Measurements from ENCODE around the gene CYRIA.
A peak's percentile ranks its signal among the peaks of the same experiment; 100 is the strongest.

Gene CYRIA

GRCh38 chr2:16633621-16634430, 31.8 kb downstream of the CYRIA start:
- DNase-seq (ENCODE audit: low read depth, low spot score) = peak; percentile 62
- H3K27ac ChIP-seq = peak overlapping the region; percentile 65

DNA sequence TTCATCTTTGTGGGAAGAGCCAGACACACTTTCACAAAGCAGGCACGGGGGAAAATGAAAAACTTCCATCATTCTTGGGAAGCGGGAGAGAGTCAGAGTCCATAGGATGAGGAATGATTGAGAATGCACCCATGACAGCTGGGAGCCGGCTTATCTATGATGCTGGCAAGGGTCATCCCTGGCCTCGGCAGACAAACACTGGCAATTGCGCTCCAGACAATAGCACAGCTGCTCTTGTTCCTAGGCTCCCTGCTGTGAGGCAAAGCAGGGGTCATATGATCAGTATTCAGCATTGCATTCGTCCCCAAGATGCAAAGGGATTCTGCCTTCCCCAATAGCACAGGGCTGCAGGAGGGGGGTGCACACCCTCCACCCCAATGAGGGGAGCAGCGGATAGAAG, 33.0 kb downstream of the CYRIA start:
- no peak for DNase-seq (ENCODE audit: low read depth, low spot score)

DNA sequence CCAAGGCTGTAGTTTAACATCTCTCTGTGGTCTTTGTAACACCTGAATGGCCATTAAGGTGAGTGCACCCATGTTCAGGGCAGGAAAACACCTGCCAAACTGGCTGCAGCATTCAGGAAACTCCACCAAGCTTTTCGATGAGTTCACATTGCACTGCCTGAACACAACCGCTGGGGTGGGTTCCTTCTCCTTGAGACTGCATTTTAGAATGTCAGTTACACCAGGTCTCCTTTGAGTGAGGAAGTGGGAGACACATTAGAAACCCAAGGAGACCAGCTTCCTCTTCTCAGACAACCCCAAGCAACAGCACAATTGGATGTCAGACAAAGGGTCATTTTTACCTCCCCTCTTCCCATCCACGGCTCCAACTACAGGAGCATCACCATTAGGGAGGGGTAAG, 35.2 kb downstream of the CYRIA start:
- no peak overlapping the region for H3K27ac ChIP-seq
- DNase-seq (ENCODE audit: low read depth, low spot score) = no peak

More for the DNA sequence above, 33.0 kb downstream of the CYRIA start:
- no peak overlapping the region for H3K27ac ChIP-seq

DNA sequence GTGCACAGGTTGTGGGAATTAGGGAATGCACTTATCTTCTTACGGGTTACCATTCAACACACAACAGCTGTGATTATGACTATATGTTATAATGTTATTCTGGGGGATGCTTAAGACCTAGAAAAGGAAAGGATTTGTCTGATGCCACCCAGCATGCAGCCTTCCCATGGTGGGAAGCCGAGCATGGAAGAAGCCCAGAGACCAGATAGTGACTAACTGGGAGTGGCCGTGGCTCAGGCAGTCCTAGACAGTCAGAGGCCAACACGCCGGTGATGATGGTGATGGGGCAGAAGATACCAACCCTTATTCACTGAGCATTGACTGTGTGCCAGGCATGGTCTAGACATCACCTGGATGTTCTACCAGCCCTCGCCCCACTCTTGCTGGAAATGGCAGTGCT, 35.9 kb downstream of the CYRIA start:
- no peak overlapping the region for H3K27ac ChIP-seq
- DNase-seq (ENCODE audit: low read depth, low spot score) = no peak

GRCh38 chr2:16629044-16629443, 36.6 kb downstream of the CYRIA start:
- no peak overlapping the region for H3K27ac ChIP-seq

DNA sequence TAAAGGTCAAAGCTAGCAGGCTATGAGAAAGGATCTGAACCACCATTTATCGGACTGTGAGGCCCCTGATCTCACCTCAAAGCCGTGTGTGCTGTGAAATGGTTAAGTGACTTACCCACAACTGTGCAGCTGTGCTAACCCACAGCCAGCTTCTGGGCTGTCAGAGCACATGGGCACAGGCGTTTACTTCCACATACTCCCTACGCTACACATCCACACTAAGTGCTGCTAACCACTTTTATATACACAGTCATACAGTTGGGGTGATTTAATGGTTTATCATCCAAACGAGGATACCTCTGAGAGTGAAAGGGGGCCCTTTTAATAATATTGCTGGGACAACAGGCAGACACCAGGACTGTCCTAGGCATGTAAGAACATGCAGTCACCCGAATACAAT, 37.3 kb downstream of the CYRIA start:
- H3K27ac ChIP-seq = no peak overlapping the region

More at GRCh38 chr2:16629044-16629443, 36.6 kb downstream of the CYRIA start:
- DNase-seq (ENCODE audit: low read depth, low spot score) = no peak

DNA sequence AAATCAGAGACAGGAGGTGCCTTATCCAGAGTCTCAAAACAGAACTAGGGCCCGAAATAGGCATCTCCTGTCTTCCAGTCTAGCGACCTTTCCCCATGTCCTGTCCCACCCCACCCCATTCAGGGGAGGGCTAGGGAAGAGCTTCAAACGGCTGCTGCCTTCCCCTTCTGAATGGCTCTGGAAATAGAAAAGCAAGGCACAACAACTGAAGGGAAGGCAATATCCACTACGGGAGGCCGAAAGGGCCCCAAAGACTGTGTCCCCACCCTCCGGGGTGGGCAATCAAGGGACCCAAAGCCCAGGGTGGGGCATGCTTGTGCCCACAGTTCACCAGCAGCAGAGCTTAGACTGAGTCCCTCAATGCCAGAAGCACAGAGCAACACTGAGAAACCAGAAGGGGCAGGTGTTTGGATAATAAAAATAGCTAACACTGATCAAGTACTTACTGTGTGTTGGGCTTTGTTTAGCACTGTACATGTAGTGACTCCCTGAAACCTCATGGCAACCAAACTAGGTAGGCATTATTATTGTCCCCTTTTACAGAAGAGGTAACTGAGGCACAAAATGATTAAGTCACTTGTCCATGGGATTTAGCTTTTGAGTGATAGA, 38.5 kb downstream of the CYRIA start:
- H3K27ac ChIP-seq = no peak overlapping the region
- DNase-seq (ENCODE audit: low read depth, low spot score) = no peak

More for the DNA sequence above, 37.3 kb downstream of the CYRIA start:
- no peak for DNase-seq (ENCODE audit: low read depth, low spot score)

DNA sequence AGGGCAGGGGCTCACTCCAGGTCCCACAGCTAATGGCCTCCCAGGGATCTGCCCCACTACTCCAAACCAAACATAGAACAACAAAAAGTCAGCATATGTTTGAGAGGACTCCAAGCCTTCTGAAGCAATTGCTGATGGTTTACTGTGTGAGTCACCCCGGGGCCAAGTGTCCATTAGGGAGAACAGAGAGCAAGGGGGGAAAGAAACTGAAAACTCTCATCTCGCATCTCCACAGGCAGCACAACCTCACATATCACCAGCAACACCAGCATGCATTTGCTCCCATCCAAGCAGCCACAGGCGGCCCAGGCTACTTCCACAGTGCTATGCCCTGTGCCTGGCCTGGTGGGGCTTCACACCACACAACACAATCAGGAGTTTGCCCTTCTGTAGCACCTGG, 39.1 kb downstream of the CYRIA start:
- no peak overlapping the region for H3K27ac ChIP-seq
- no peak for DNase-seq (ENCODE audit: low read depth, low spot score)

GRCh38 chr2:16625759-16626158, 39.9 kb downstream of the CYRIA start:
- DNase-seq (ENCODE audit: low read depth, low spot score) = no peak
- no peak overlapping the region for H3K27ac ChIP-seq

DNA sequence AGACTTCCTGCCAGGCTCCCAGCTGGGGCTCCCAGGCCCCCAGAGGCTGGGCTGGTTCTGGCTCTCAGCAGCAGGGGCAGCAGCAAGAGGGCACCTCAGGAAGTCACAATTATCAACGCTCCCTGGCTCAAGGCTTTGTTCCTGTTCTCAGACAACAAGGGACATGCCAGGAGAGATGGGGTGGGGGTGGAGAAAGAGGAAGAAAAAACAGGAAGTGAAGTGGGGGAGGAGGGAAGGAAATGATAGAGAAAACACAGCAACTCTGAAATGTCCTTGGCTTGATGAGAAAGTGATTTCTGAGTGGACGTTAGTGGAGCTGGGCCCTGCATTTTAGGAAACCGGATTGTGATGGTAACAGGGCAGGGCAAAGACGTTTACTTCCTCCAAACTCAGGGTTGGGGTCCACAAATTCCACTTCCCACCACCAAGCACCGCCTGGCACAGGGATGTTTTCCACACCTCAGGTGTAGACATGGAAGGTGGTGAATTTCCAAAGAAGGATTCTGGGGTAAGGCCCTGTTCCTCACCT, 40.4 kb downstream of the CYRIA start:
- no peak overlapping the region for H3K27ac ChIP-seq
- DNase-seq (ENCODE audit: low read depth, low spot score) = no peak

GRCh38 chr2:16624436-16624780, 41.2 kb downstream of the CYRIA start:
- H3K27ac ChIP-seq = no peak overlapping the region
- DNase-seq (ENCODE audit: low read depth, low spot score) = no peak

DNA sequence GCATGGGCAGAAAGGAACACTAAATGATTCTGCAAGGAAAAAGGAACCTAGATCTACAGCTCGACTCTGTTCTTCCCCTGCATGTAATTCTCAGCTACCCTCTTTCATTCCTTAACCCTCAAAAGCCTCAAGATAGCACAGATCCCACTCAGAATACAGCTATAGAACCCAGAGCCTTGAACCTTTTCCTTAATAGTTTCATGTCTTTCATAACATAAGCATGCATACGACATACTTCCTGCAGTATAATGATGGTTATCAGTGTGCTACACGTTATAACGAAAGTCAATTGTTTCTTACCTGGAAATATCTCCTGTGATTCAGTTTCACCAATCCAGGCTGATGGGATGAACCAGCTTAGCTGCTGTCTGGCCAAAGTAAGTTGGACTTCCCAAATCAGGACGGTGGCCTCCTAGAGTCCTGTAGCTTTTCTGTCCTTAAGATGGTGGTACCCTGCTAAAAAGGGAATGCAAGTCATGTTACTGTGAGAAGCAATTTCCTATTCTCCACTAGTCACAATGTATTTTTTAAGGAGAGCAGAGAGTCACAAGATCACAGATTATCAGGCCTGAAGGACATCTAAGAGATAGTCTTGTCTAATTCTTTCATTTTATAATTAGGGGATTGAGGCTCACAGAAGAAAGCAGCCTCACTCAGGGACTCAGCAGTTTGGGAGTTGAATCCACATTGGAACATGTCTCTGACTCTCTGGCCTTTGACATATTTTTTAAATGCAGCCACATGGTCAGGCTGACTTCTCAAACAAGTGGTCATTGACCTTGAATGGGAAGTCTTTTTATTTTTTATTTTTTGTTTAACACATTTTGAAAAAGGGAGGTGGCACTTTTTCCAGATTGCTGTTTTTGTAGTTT, 41.8 kb downstream of the CYRIA start:
- DNase-seq (ENCODE audit: low read depth, low spot score) = no peak
- H3K27ac ChIP-seq = peak overlapping the region; percentile 29

DNA sequence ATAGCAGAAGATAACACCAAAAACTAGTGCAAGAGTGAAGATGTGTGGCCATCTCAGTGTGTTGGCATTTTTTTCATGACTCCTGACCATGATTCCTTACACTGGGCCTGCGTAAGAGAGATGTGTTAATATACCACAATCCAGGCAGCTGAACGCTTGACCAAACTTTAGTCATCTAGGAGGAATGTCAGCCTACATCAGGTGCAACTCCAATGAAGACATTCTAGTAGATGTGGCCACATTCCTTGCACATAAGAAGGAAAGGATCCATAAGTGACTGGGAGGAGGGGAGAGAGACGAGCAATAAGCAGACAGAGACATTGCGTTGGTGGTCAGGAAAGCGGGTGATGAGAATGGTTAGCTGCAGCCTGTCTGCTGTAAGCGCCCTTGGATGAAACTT, 42.6 kb downstream of the CYRIA start:
- peak; percentile 73 for DNase-seq (ENCODE audit: low read depth, low spot score)
- peak overlapping the region; percentile 29 for H3K27ac ChIP-seq

GRCh38 chr2:16622399-16622968, 43.1 kb downstream of the CYRIA start:
- DNase-seq (ENCODE audit: low read depth, low spot score) = no peak
- peak overlapping the region; percentile 29 for H3K27ac ChIP-seq

DNA sequence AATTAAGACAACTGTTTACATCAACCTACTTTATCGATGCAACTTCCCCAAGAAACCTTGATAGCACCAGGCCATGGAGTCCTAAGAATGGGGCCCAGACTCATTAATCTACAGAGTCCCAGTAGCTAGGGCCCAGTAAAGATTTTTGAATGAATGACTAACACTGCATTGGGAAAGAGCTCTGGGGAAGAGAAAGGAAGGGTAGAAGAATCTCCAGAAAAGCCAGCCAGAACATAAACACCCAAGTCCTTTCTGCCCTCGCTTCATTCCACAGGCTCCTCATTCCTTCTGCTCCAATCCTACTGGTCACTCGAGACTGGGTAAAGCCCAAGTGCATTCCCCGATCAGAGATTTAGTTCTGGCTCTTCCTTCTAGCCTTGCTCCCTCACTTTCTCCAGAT, 44.3 kb downstream of the CYRIA start:
- H3K27ac ChIP-seq = peak overlapping the region; percentile 4

GRCh38 chr2:16620590-16620989, 45.0 kb downstream of the CYRIA start:
- peak; percentile 14 for DNase-seq (ENCODE audit: low read depth, low spot score)
- H3K27ac ChIP-seq = peak overlapping the region; percentile 4

More for the DNA sequence above, 44.3 kb downstream of the CYRIA start:
- no peak for DNase-seq (ENCODE audit: low read depth, low spot score)

DNA sequence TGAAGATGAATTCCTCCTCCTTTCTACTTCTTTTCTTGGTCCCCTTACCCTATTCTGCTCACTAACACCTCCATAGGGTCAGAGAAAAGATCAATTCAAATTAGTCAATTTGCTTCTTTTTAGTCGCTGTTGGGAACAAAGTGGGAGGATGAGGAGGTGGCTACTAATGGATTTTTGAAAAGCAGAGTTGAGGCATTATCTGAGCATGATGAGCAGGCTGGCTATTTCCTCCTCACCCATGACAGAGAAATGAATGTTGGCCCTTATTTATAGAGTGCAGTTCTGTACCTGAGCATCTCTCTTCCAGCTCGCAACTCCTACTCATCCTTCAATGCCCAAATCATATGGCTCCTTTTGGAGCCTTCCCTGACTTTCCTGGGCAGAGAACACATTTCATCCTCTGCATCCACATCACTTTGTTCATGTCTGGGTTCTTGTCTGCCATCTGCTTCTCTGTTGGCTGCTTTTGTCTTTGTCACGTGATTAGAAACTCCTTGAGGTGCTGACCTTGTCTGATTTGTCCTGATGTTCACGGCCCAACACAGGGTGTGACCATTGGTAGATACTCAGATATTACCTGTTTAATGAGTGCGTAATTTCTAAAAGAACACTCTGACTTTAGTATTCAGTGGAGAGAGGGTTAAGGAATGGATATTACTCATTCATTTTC, 45.9 kb downstream of the CYRIA start:
- no peak for DNase-seq (ENCODE audit: low read depth, low spot score)
- H3K27ac ChIP-seq = no peak overlapping the region

DNA sequence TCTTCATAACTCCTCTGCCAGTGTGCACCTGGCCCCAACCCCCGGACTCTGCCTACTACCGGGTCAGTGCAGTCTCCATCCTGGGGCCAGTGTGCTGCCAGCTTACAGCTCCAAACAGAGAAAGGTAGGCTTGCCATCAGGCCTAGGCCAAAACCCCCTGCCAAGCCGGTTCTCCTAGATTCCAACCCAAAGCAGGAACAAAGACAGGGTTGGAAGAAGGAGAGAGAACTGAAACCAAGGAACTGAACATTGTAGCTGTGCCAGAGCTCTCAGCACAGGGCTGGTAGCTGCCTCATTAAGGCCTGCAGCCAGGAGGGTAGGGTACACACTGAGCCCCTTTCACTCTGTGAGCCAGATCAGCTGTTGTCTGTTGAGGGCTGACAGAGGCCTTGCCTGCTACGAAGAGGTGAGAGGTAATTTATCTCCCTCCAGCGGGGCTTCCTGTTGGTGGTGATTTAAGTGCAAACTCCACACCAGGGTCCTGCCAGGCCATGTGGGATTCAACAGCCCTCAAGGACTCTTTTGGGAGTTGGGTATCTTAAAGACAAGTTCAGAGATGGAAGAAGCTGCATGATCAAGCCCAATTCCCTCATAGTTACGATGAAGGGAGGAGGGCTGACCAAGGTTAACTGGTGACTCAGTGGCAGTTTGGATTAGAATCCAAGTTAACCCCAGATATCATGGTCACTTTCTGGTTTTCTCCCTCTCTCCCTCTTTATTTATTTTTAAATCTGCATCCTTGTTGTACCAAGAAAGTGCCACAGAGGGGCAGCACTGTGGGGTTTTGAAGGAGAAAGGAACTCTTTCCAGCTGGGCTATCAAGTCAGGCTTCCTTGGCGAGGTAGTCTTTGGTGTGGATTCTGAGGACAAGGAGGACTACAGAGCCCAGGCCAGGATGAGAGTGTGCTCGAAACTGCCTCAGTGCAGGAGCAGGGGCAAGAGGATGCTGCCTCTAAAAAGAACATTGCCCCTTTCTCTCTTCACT, 48.1 kb downstream of the CYRIA start:
- peak; percentile 29 for DNase-seq (ENCODE audit: low read depth, low spot score)
- peak overlapping the region; percentile 38 for H3K27ac ChIP-seq

All from epithelial cell of prostate (primary cell).